OCI-LY7 (cell line): Measurements from ENCODE around the gene NUS1.

Experiments used
- EZH2phosphoT487 ChIP-seq: fragments of 200-600 bp; sonication (generic); IDR thresholded peaks from 2 replicates; pipeline ENCODE4 v1.6.1; 2018; ENCODE audit warnings: low read depth, borderline replicate concordance, mild to moderate bottlenecking, mixed run types, antibody characterized with exemption, low read length, moderate library complexity, mixed read lengths
- TF ChIP-seq, protein P1 (sequence below): fragments of 200-600 bp; sonication (generic); conservative IDR thresholded peaks from 2 replicates; pipeline ENCODE4 v1.5.1; 2014; ENCODE audit warnings: mild to moderate bottlenecking, antibody characterized with exemption, low read length, moderate library complexity, mixed read lengths

DNA sequence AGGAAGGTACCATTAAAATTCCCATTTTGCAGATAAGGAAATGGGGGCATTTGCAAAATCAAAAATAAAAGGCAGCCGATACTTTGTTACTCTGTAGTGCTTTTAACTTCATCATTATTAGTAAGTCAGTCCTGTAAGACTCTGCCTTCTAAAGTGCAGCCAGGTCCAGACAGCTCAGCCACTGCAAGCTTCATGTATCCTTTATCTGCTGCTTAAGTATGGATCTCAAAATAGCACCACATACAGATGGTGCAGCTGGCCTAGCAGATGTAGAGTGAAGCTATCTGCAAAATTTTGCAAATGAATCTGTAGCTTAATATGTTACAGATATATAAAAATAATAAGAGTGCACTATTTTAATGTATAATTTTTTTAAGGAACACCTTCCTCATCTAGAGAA lies 53.4 kb downstream of the NUS1 start:
- TF ChIP-seq, protein P1, sequence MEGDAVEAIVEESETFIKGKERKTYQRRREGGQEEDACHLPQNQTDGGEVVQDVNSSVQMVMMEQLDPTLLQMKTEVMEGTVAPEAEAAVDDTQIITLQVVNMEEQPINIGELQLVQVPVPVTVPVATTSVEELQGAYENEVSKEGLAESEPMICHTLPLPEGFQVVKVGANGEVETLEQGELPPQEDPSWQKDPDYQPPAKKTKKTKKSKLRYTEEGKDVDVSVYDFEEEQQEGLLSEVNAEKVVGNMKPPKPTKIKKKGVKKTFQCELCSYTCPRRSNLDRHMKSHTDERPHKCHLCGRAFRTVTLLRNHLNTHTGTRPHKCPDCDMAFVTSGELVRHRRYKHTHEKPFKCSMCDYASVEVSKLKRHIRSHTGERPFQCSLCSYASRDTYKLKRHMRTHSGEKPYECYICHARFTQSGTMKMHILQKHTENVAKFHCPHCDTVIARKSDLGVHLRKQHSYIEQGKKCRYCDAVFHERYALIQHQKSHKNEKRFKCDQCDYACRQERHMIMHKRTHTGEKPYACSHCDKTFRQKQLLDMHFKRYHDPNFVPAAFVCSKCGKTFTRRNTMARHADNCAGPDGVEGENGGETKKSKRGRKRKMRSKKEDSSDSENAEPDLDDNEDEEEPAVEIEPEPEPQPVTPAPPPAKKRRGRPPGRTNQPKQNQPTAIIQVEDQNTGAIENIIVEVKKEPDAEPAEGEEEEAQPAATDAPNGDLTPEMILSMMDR, result no peak
- no peak for TF ChIP-seq EZH2phosphoT487
